HCT116 (cell line): ENCODE results near the gene STK32B.

ENCODE experiments used
- ATF3 ChIP-seq: IDR thresholded peaks from 2 replicates; pipeline ENCODE4 v1.6.1; 2012
- CTCF ChIP-seq, 3 experiments: fragments of 200-600 bp in 1 of 3; sonication (generic) in 1 of 3; IDR thresholded peaks in 2 of 3; conservative IDR thresholded peaks in 1 of 3; 2 replicates each; pipeline ENCODE4 v1.5.1; 2012 to 2017; ENCODE audit warnings: low read depth in 2 of 3, low read length in 2 of 3, antibody characterized with exemption in 1 of 3, borderline replicate concordance in 1 of 3, control low read depth in 1 of 3, mild to moderate bottlenecking in 1 of 3, mixed read lengths in 1 of 3, mixed run types in 1 of 3, moderate library complexity in 1 of 3; ENCODE audit not compliant: insufficient read depth in 1 of 3
- EGR1 ChIP-seq: IDR thresholded peaks from 2 replicates; pipeline ENCODE4 v1.6.1; 2012; ENCODE audit warnings: low read depth
- EZH2 ChIP-seq: fragments of 200-600 bp; sonication (generic); IDR thresholded peaks from 2 replicates; pipeline ENCODE4 v1.6.1; 2017; ENCODE audit warnings: antibody characterized with exemption, mixed run types
- FOSL1 ChIP-seq: IDR thresholded peaks from 2 replicates; pipeline ENCODE4 v1.6.1; 2012; ENCODE audit warnings: low read depth
- MAX ChIP-seq: IDR thresholded peaks from 2 replicates; pipeline ENCODE4 v1.6.1; 2012
- POLR2A ChIP-seq: IDR thresholded peaks from 2 replicates; pipeline ENCODE4 v1.7.0; 2011; ENCODE audit warnings: borderline replicate concordance; ENCODE audit not compliant: insufficient read depth, insufficient read length; ENCODE audit errors: extremely low read depth
- POLR2AphosphoS5 ChIP-seq: IDR thresholded peaks from 2 replicates; pipeline ENCODE4 v1.6.1; 2011; ENCODE audit warnings: mild to moderate bottlenecking, low read depth, low read length, moderate library complexity
- RAD21 ChIP-seq: IDR thresholded peaks from 2 replicates; pipeline ENCODE4 v1.6.1; 2012; ENCODE audit warnings: low read depth, mild to moderate bottlenecking
- REST ChIP-seq: IDR thresholded peaks from 2 replicates; pipeline ENCODE4 v1.6.1; 2012; ENCODE audit warnings: low read depth
- SRF ChIP-seq: IDR thresholded peaks from 2 replicates; pipeline ENCODE4 v1.6.1; 2012; ENCODE audit warnings: low read depth
- TCF7L2 ChIP-seq: IDR thresholded peaks from 2 replicates; pipeline ENCODE4 v1.7.0; 2011; ENCODE audit warnings: borderline replicate concordance, inconsistent platforms; ENCODE audit not compliant: insufficient read depth, insufficient read length; ENCODE audit errors: extremely low read depth
- YY1 ChIP-seq: IDR thresholded peaks from 2 replicates; pipeline ENCODE4 v1.6.1; 2011; ENCODE audit warnings: low read length, low read depth, moderate library complexity, mild to moderate bottlenecking; ENCODE audit not compliant: insufficient replicate concordance; ENCODE audit errors: extremely low read depth
- ZNF274 ChIP-seq: fragments of 200-500 bp; sonication (Bioruptor generic); IDR thresholded peaks from 2 replicates; pipeline ENCODE4 v1.6.1; 2014; ENCODE audit warnings: mild to moderate bottlenecking, low read depth, low read length, inconsistent platforms

GRCh38 chr4:5381961-5382441 is 330.7 kb downstream of the STK32B start:
- TF ChIP-seq MAX (no peak), ATF3 (no peak), CTCF (IDR thresholded peaks at IDR 0.05 in 2 of 3, conservative IDR thresholded peaks at IDR 0.05 in 1 of 3; ENCODE audit: borderline replicate concordance in 1 of 3, insufficient read depth in 1 of 3, low read depth in 2 of 3, low read length in 2 of 3) (no peak), ZNF274 (no peak), TCF7L2 (no peak), FOSL1 (no peak), REST (no peak), POLR2A (no peak), POLR2AphosphoS5 (no peak), SRF (no peak), EGR1 (no peak), RAD21 (no peak), YY1 (no peak), EZH2 (no peak)
